B cell (primary cell): ENCODE results near the gene MTX1. TPM values are rescaled to one million over a fixed set of nuclear protein-coding genes. Genes with fewer than 3 reads are reported as not detected.

Experiments used
- ATAC-seq: fragments of 200-7000 bp; cut with Tn5 transposase; one replicate; pipeline ENCODE4 v1.10.0; 2021; ENCODE audit warnings: low read depth, mild to moderate bottlenecking, moderate number of reproducible peaks, moderate library complexity
- CTCF ChIA-PET: fragments of 350-600 bp; sonication (Branson Sonifier 250); formaldehyde crosslinking; loops from one replicate; lab custom pipeline; 2021; ENCODE audit warnings: antibody characterized with exemption, inconsistent platforms; lab: Charles Lee
- POLR2A ChIA-PET: fragments of 350-600 bp; sonication (Branson Sonifier 250); formaldehyde crosslinking; loops from one replicate; lab custom pipeline; 2021; ENCODE audit warnings: antibody characterized with exemption; lab: Charles Lee
- DNase-seq: peaks from one replicate; pipeline ENCODE4 v3.0.0; 2013
- H2AFZ ChIP-seq: 2 replicates; pipeline ENCODE4 v1.6.1; 2012; ENCODE audit warnings: mild to moderate bottlenecking, low read depth, low read length; ENCODE audit not compliant: insufficient read depth, poor library complexity, severe bottlenecking
- H3K27ac ChIP-seq, 2 donors: 1 replicate in 1 of 2; 2 replicates in 1 of 2; pipeline ENCODE4 v1.5.1; 2012 to 2013; ENCODE audit warnings: low read length in 2 of 2, mild to moderate bottlenecking in 2 of 2, moderate library complexity in 1 of 2
- H3K27me3 ChIP-seq, 4 experiments: fragments of 200-600 bp in 1 of 4; sonication (generic) in 1 of 4; replicated peaks in 1 of 4; 1 replicate in 2 of 4; 2 replicates in 2 of 4; pipeline versions ENCODE4 v1.6.1 to v1.7.0; 2013 to 2016; ENCODE audit warnings: low read length in 3 of 4, mild to moderate bottlenecking in 2 of 4, mixed read lengths in 1 of 4, moderate library complexity in 1 of 4; ENCODE audit not compliant: insufficient read depth in 4 of 4, control insufficient read depth in 3 of 4; ENCODE audit errors: control extremely low read depth in 1 of 4
- H3K36me3 ChIP-seq, 2 experiments: replicated peaks in 1 of 2; 1 replicate in 1 of 2; 2 replicates in 1 of 2; pipeline versions ENCODE4 v1.6.1 to v1.7.1; 2013; ENCODE audit warnings: low read length in 1 of 2; ENCODE audit not compliant: insufficient read depth in 2 of 2, control insufficient read depth in 1 of 2; ENCODE audit errors: control extremely low read depth in 1 of 2, extremely low read depth in 1 of 2
- H3K4me1 ChIP-seq, 2 donors: fragments of 200-600 bp in 1 of 2; sonication (generic) in 1 of 2; 1 replicate in 1 of 2; 2 replicates in 1 of 2; pipeline versions ENCODE4 v1.5.1 to v1.6.1; 2013 to 2017; ENCODE audit warnings: low read length in 2 of 2; ENCODE audit not compliant: control insufficient read depth in 2 of 2, insufficient read depth in 2 of 2
- H3K4me2 ChIP-seq: replicated peaks from 2 replicates; pipeline ENCODE3; 2012; ENCODE audit warnings: mild to moderate bottlenecking, low read depth, low read length; ENCODE audit not compliant: poor library complexity, severe bottlenecking
- H3K4me3 ChIP-seq, 5 experiments: fragments of 200-600 bp in 1 of 5; sonication (generic) in 1 of 5; 1 replicate in 3 of 5; 2 replicates in 2 of 5; pipeline versions ENCODE4 v1.5.1 to v1.7.0; 2011 to 2016; ENCODE audit warnings: low read length in 4 of 5, mild to moderate bottlenecking in 4 of 5, low read depth in 2 of 5, control low read depth in 1 of 5, moderate library complexity in 1 of 5; ENCODE audit not compliant: insufficient read depth in 1 of 5; ENCODE audit errors: control extremely low read depth in 1 of 5, extremely low read depth in 1 of 5
- H3K79me2 ChIP-seq: fragments of 200-600 bp; sonication (generic); one replicate; pipeline ENCODE4 v1.6.0; 2016; ENCODE audit warnings: low read length; ENCODE audit not compliant: control insufficient read depth, insufficient read depth
- H3K9ac ChIP-seq: fragments of 200-600 bp; sonication (generic); 2 replicates; pipeline ENCODE4 v1.6.1; 2017; ENCODE audit warnings: mild to moderate bottlenecking, low read length, moderate library complexity
- H3K9me3 ChIP-seq, 3 donors: one replicate each; pipeline versions ENCODE4 v1.6.1 to v1.7.1; 2013; ENCODE audit warnings: low read length in 2 of 3; ENCODE audit not compliant: control insufficient read depth in 2 of 3, insufficient read depth in 1 of 3; ENCODE audit errors: control extremely low read depth in 1 of 3
- H4K20me1 ChIP-seq: 2 replicates; pipeline ENCODE4 v1.6.0; 2012; ENCODE audit warnings: mild to moderate bottlenecking, low read length; ENCODE audit not compliant: insufficient read depth, control insufficient read depth, poor library complexity, severe bottlenecking
- H3K27ac Mint-ChIP-seq: one replicate; pipeline ENCODE4 v1.8.0; 2021; ENCODE audit warnings: mixed read lengths
- H3K27me3 Mint-ChIP-seq: one replicate; pipeline ENCODE4 v1.8.0; 2021; ENCODE audit warnings: mixed read lengths
- H3K4me1 Mint-ChIP-seq: one replicate; pipeline ENCODE4 v1.8.0; 2021; ENCODE audit warnings: mixed read lengths
- H3K4me3 Mint-ChIP-seq: one replicate; pipeline ENCODE4 v1.8.0; 2021; ENCODE audit warnings: mixed read lengths
- H3K9me3 Mint-ChIP-seq: one replicate; pipeline ENCODE4 v1.8.0; 2022; ENCODE audit warnings: mixed read lengths; ENCODE audit not compliant: insufficient read depth
- CTCF ChIP-seq: fragments of 200-600 bp; IDR thresholded peaks from one replicate; pipeline ENCODE4 v1.8.0; 2022; ENCODE audit warnings: antibody characterized with exemption, mild to moderate bottlenecking
- EZH2 ChIP-seq: IDR thresholded peaks from 2 replicates; pipeline ENCODE4 v1.6.1; 2012; ENCODE audit warnings: borderline replicate concordance, low read depth, mild to moderate bottlenecking, moderate library complexity, low read length; ENCODE audit not compliant: insufficient read depth, poor library complexity, severe bottlenecking
- WGBS: methylation state at CpG from one replicate; pipeline ENCODE4 v1.1.5; 2013; ENCODE audit warnings: missing lambda C conversion rate; ENCODE audit not compliant: insufficient coverage; 5-methylcytosine and 5-hydroxymethylcytosine counted together
- intact Hi-C: fragments of 100-400 bp; cut with micrococcal nuclease; formaldehyde crosslinking; loops from one replicate; pipeline ENCODE4 v1.10.0; 2022
- polyA plus RNA-seq: library from polyadenylated mRNA; depleted of rRNA; stranded (reverse); fragments of >200 nt; gene quantifications from 2 replicates; pipeline ENCODE4 v1.2.3, GENCODE V29; 2012
- total RNA-seq, 2 donors: library from RNA; stranded (reverse); fragments of 120-200 nt in 1 of 2; gene quantifications; 1 replicate in 1 of 2; 2 replicates in 1 of 2; pipeline versions ENCODE4 v1.2.3 to v1.2.4, GENCODE V29; 2013 to 2022

MTX1 gene
- total and polyA plus RNA-seq, 2 donors (not counting 1 experiment from before 2014, with no cell fraction given) = 19.0 to 40.4 TPM

GRCh38 chr1:155251566-155251965 is 43.1 kb downstream of the MTX1 start:
- no peak overlapping the region for H3K4me3 Mint-ChIP-seq
- ATAC-seq (no peak), DNase-seq (no peak)
- H3K27ac Mint-ChIP-seq = no peak overlapping the region
- Histone ChIP-seq H3K9me3 (peaks cover 0 to 3% (median 0%) of the 10 kb centered on the region in 3 donors), H3K9ac (no peak overlapping the region), H3K4me3 (no peak overlapping the region), H4K20me1 (no peaks in the 10 kb centered on the region), H2AFZ (no peak overlapping the region), H3K4me1 (peaks cover 20 to 31% of the 10 kb centered on the region in 2 donors), H3K79me2 (no peaks in the 10 kb centered on the region), H3K27me3 (no peaks in the 10 kb centered on the region), H3K36me3 (peaks cover 0 to 3% of the 10 kb centered on the region in 2 experiments), H3K27ac (no peak overlapping the region), H3K4me2 (no peak overlapping the region)
- peaks cover 36% of the 10 kb centered on the region for H3K4me1 Mint-ChIP-seq
- H3K9me3 Mint-ChIP-seq = no peaks in the 10 kb centered on the region
- WGBS = 100% methylated on average over 1 of the region's 7 CpGs
- CTCF ChIA-PET = interaction anchor here (0.7 to 5.8 kb wide), 34 partner anchors 9 to 916 kb away, joined by 3 to 128 read pairs (median 9); partner anchors contain the start of genes ASH1L, CLK2, FDPS and HCN3
- no peak for TF ChIP-seq EZH2
- TF ChIP-seq CTCF = no peak
- POLR2A ChIA-PET = interaction anchor here (0.6 to 1.5 kb wide), 6 partner anchors 10 to 190 kb away, joined by 3 to 5 read pairs (median 4); partner anchors contain the start of genes CLK2 and SCAMP3
- intact Hi-C loops = loop anchor here (2.0 kb wide), 1 partner anchor 25 kb away; the partner anchor contains the start of gene HCN3
- H3K27me3 Mint-ChIP-seq = no peaks in the 10 kb centered on the region

GRCh38 chr1:155253208-155253607 is 44.7 kb downstream of the MTX1 start:
- H3K27me3 ChIP-seq = no peaks in the 10 kb centered on the region
- Mint-ChIP-seq H3K9me3 (no peaks in the 10 kb centered on the region), H3K4me3 (peak overlapping the region; percentile 90), H3K27me3 (no peaks in the 10 kb centered on the region), H3K27ac (no peak overlapping the region), H3K4me1 (peaks cover 42% of the 10 kb centered on the region)
- WGBS = 100% methylated on average over 4 of the region's 5 CpGs
- H3K36me3 ChIP-seq = peaks cover 0 to 13% of the 10 kb centered on the region in 2 experiments
- no peak overlapping the region for H3K9ac ChIP-seq
- intact Hi-C loops = no loop called here
- H2AFZ ChIP-seq = no peak overlapping the region
- H4K20me1 ChIP-seq = no peaks in the 10 kb centered on the region
- H3K9me3 ChIP-seq = peaks cover 0 to 3% (median 0%) of the 10 kb centered on the region in 3 donors
- H3K4me3 ChIP-seq = no peak overlapping the region
- DNase-seq (no peak), ATAC-seq (no peak)
- ChIA-PET POLR2A (interaction anchor here (0.7 kb wide), 2 partner anchors 9 to 310 kb away, joined by 7 to 8 read pairs; no protein-coding TSS in a partner anchor), CTCF (interaction anchor here (4.1 to 5.2 kb wide), 2 partner anchors 69 to 250 kb away, joined by 54 to 128 read pairs; partner anchors contain the start of gene RUSC1)
- no peak for TF ChIP-seq CTCF
- H3K4me2 ChIP-seq = no peak overlapping the region
- H3K79me2 ChIP-seq = no peaks in the 10 kb centered on the region
- no peak overlapping the region for H3K27ac ChIP-seq
- H3K4me1 ChIP-seq = peaks cover 20 to 31% of the 10 kb centered on the region in 2 donors
